HT-29 (cell line): ENCODE measurements around the gene NRBF2. TPM values are rescaled to one million over a fixed set of nuclear protein-coding genes. Genes with fewer than 3 reads are reported as not detected.
A peak's percentile ranks its signal among the peaks of the same experiment; 100 is the strongest.
"Not testable (repeated sequence)": the region's sequence is repeated elsewhere in the genome, so short reads cannot be mapped to it uniquely, and the experiment has no call there.

Experiments used
- DNase-seq: peaks from one replicate; pipeline ENCODE4 v3.0.0-alpha.2; 2015; ENCODE audit warnings: low spot score
- total RNA-seq: library from RNA; depleted of rRNA; stranded (reverse); fragments of >200 nt; shearing (Covaris generic); gene quantifications from 2 replicates; pipeline ENCODE4 v1.2.3, GENCODE V29; 2014; rRNA removed

Gene NRBF2
- total RNA-seq = 5.2 and 9.4 TPM in 2 replicates

GRCh38 chr10:63133056-63133820 is at the start of gene NRBF2:
Gene NRBF2, plus strand, starts transcription at chr10:63133328. Its CDS starts 143 bp downstream, at chr10:63133471.
- peak; percentile 98 for DNase-seq

DNA sequence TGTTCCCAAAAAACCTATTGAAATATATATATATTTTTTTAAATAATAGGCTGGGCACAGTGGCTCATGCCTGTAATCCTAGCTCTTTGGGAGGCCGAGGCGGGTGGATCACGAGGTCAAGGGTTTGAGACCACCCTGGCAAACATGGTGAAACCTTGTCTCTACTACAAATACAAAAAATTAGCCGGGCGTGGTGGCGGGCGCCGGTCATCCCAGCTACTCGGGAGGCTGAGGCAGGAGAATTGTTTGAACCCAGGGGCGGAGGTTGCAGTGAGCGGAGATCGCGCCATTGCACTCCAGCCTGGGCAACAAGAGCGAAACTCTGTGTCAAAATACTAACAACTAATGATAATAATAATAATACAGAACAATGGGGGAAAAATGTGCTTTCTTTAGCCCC is 49.7 kb upstream of the NRBF2 start:
- not testable (repeated sequence) for DNase-seq

DNA sequence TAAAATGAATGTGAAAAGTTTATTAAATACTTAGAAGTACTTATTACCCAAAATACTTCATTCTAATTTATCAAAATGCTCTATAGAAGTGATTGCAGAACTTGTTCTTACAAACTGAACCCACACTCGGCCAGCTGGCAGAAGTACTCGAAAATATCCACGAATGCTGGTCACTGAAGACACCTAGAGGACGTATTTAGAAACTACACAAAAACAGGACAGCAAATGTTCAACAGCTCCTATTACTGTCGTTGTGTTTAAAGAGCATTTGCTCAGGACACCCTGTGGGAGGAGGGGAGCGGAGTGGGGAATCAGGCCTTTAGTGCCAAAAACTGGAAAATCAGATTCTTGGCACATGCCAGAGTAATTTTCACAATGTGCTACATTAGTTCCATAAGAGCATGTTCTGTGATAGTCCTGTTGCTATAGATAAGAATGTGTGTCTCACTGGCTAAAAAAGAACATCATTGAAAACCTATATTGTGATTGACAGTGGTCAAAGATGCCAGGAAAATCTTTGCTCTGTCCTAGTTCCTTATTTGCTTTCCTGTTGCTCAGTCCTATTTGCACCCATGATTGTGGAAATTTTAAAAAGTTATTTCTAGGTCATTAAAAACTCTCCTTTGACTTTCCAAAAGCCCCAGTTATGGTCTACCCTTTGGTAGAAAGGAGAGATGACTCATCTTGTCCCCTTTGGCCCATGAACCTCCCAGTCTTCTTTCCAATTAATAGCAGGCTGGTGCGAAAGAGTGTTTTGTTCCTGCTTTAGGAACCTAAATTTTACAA is 49.0 kb upstream of the NRBF2 start:
- DNase-seq = peak; percentile 71

GRCh38 chr10:63084690-63085382 is 48.3 kb upstream of the NRBF2 start:
- DNase-seq = no peak

DNA sequence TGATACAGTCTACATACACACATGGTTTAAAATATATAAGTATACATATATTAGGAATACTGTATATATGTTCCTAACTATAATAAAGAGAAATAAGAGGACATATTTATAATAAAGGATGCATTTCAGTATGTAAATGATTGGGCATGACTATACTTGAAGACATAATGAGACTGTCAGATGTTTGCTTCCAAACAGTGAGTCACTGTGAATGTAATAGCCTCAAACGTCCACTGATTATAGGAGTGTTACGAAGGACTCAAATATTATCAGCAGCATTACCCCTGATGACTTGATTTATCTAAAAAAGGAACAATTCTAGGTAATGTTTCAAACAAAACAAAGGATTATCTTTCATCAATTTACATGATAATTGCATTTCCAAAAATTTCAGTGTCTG is 39.9 kb upstream of the NRBF2 start:
- DNase-seq = no peak

- DNase-seq = no peak
Measured at GRCh38 chr10:63094405-63094804, 38.7 kb upstream of the NRBF2 start.

DNA sequence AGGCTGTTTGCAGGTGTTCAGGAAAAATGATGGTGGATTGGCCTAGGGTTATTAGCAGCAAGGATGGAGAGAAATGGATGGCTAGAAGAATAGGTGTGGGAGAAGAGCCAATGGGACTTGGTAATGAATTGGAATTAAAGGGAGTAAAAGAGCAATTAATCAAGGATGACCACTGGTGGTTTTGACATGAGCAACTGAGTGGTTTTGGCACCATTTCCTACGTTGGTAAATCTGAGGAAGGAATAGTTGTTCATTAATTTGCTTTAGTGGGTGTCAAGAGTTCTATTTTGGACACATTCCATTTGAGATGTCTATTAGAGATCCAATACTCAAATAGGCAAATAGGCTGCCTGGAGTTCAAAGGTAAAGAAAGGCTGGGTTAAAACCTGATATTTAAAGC is 38.2 kb upstream of the NRBF2 start:
- no peak for DNase-seq

GRCh38 chr10:63099734-63100133 is 33.4 kb upstream of the NRBF2 start:
- no peak for DNase-seq

- DNase-seq = not testable (repeated sequence)
Measured at GRCh38 chr10:63101091-63101490, 32.0 kb upstream of the NRBF2 start.

GRCh38 chr10:63102279-63102883 is 30.7 kb upstream of the NRBF2 start:
- not testable (repeated sequence) for DNase-seq

DNA sequence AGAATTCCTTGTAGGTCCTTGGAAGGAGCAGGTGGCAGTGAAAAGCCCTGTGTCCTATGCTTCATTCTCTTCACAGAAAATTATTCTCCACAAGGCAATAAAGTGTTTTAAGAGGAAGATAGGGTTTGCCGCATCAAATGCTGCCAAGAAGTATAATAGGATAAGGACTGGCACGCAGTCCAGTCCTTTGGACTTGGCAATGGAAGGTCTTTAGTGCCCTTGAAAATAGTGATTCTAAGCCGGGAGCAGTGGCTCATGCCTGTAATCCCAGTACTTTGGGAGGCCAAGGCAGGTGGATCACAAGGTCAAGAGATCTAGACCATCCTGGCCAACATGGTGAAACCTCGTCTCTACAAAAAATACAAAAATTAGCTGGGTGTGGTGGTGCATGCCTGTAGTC is 29.9 kb upstream of the NRBF2 start:
- not testable (repeated sequence) for DNase-seq

- DNase-seq = no peak
Measured at GRCh38 chr10:63103971-63104409, 29.1 kb upstream of the NRBF2 start.

DNA sequence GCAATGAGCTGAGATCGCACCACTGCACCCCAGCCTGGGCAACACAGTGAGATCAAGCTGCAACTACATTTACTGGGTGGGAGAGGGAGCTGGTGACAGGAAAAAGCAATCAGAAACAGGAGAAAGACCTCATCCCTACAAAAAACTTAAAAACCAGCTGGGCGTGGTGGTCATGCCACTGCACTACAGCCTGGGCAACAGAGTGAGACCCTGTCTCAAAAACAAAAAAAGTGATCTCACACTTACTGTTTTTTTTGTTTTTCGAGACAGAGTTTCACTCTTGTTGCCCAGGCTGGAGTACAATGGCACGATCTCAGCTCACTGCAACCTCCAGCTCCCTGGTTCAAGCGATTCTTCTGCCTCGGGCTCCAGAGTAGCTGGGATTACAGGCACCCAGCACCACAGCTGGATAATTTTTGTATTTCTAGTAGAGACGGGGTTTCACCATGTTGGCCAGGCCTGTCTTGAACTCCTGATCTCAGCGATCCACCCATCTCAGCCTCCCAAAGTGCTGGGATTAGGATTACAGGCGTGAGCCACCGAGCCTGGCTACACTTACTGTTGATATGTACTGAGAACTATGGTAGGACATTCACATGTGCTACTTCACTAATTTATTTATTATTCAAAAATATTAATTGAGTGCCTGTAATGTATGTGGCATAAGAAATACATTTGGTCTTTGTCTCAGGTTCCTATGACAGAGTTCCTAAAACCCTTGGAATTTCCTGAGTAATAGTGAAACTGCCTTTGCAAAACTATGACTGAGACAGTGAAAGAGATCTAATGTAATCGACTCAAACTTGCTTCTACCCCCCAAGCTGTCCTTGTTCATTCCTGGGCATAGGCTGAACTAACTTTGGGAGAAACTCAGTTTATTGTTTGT is 27.7 kb upstream of the NRBF2 start:
- no peak for DNase-seq

DNA sequence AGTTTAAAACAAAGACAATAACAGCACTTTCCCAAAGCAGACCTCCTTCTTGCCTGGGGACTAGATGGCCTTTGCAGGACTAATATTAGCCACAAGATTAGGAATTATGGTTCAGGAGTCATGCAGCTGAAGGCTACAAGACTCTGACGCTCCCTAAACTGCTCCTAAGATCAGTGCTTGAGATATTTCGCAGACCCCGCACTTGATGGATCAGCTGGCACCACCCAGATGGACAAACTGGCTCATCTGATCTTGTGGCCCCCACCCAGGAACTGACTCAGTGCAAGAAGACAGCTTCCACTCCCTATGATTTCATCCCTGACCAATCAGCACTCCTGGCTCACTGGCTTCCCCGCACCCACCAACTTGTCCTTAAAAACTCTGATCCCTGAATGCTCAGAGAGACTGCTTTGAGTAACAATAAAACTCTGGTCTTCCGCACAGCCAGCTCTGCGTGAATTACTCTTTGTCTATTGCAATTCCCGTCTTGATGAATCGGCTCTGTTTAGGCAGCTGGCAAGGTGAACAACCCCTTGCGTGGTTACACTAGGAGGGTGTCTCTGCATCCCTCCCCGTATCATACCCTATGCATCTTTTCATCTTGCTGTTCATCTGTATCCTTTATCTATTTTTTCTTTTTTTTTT is 26.9 kb upstream of the NRBF2 start:
- DNase-seq = no peak

DNA sequence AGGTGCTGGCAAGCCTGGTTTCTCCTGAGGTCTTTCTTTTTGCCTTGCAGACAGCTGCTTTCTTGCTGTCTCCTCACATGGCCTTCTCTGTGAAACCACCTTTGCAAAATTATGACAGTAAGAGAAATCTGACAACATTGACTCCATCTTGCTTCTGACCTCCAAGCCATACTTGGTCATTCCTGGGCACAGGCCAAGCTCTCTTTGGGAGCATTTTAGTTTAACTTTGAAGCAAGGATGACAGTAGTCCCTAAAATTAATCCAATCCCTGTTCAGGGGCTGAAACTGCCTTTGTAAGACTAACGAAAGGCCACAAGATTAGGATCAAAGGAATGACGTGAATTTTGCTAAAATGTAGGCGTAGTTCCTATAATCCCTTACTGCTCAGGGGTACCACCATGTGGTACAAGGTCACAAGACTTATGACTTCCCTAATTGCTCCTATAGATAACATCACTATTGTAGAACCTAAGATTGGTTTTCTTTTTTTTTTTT is 25.1 kb upstream of the NRBF2 start:
- no peak for DNase-seq

GRCh38 chr10:63110940-63111339 is 22.2 kb upstream of the NRBF2 start:
- no peak for DNase-seq

DNA sequence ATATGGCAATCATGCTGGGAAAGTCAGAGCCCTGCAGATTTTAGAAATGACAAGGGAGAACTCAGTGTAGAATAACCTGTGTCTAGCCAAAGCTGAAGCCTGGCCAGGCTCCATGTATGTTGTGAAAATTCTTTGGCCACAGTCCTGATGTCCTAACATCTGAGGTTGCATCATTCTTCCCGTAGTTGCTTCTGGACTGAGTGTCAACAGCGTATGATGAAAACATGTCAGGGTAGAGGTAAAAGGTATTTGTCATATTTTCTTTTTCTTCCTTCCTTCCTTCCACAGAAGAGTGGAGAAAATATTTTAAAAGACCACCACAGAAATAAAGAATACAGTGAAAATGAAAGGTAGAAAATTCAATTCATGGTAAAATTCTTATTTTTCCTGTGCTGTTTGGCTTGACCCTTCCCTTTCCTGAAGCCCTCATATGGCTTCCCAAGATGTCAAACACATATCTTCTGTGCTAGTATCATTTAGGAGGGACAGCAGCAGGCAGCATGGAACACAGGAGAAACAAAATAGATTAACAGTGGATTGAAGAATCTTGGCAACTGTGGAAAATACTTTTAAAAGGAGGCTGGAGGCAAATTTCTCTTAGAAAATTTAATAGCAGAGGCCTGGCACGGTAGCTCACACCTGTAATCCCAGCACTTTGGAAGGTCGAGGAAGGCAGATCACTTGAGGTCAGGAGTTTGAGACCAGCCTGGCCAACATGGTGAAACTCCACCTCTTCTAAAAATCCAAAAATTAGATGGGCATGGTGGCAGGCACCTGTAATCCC is 18.9 kb upstream of the NRBF2 start:
- DNase-seq = no peak

- no peak for DNase-seq
Measured at GRCh38 chr10:63115732-63116383, 17.3 kb upstream of the NRBF2 start.
